Neutrophil (primary cell): Measurements from ENCODE around the gene CPA4.
"Not testable (repeated sequence)": the region's sequence is repeated elsewhere in the genome, so short reads cannot be mapped to it uniquely, and the experiment has no call there.

Source experiments
- H3K27ac ChIP-seq: fragments of 200-600 bp; sonication (generic); 2 replicates; pipeline ENCODE4 v1.5.1; 2016; ENCODE audit warnings: mild to moderate bottlenecking, moderate library complexity
- H3K27me3 ChIP-seq: fragments of 200-600 bp; sonication (generic); 2 replicates; pipeline ENCODE4 v1.6.0; 2016; ENCODE audit warnings: mild to moderate bottlenecking
- H3K36me3 ChIP-seq: fragments of 200-600 bp; sonication (generic); 2 replicates; pipeline ENCODE4 v1.5.1; 2017
- H3K4me1 ChIP-seq, 2 experiments: fragments of 200-600 bp in 1 of 2; sonication (generic) in 1 of 2; 1 replicate in 1 of 2; 2 replicates in 1 of 2; pipeline versions ENCODE4 v1.5.1 to v1.6.1; 2013 to 2016; ENCODE audit warnings: low read depth in 1 of 2, low read length in 1 of 2, mild to moderate bottlenecking in 1 of 2, moderate library complexity in 1 of 2; ENCODE audit not compliant: control insufficient read depth in 1 of 2, insufficient read depth in 1 of 2
- H3K4me3 ChIP-seq, 2 experiments: fragments of 200-600 bp in 1 of 2; sonication (generic) in 1 of 2; 1 replicate in 1 of 2; 2 replicates in 1 of 2; pipeline ENCODE4 v1.5.1; 2013 to 2016; ENCODE audit warnings: low read depth in 1 of 2, low read length in 1 of 2, mild to moderate bottlenecking in 1 of 2, moderate library complexity in 1 of 2
- H3K9me3 ChIP-seq: fragments of 200-600 bp; sonication (generic); 2 replicates; pipeline ENCODE4 v1.5.1; 2016
- CTCF ChIP-seq: fragments of 200-600 bp; sonication (generic); IDR thresholded peaks from 2 replicates; pipeline ENCODE4 v1.5.1; 2016; ENCODE audit warnings: antibody characterized with exemption

Gene CPA4

DNA sequence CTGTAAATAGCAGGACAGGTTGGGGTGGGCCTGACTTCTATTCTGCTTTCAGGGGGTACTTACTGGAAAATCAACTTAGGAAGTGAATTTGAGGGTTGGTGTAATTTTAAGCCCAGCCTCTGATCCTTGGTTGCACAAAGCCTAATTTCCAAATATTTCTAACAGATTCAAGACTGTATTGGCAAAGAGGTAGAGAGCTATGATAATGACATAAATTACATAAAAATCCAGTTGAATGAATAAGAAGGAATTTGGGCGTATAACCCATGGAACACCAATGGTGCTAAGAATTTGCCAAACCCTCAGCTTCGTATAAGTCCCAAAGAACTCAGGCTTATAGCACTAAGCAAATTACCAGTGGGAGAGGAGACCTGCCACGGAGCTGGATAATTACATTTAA lies 11.9 kb downstream of the CPA4 start:
- no peaks in the 10 kb centered on the region for H3K27me3 ChIP-seq
- H3K27ac ChIP-seq, result no peak overlapping the region
- no peak overlapping the region for H3K4me3 ChIP-seq
- H3K4me1 ChIP-seq, result no peaks in the 10 kb centered on the region
- H3K9me3 ChIP-seq, result no peaks in the 10 kb centered on the region
- H3K36me3 ChIP-seq, result no peaks in the 10 kb centered on the region
- no peak for TF ChIP-seq CTCF

DNA sequence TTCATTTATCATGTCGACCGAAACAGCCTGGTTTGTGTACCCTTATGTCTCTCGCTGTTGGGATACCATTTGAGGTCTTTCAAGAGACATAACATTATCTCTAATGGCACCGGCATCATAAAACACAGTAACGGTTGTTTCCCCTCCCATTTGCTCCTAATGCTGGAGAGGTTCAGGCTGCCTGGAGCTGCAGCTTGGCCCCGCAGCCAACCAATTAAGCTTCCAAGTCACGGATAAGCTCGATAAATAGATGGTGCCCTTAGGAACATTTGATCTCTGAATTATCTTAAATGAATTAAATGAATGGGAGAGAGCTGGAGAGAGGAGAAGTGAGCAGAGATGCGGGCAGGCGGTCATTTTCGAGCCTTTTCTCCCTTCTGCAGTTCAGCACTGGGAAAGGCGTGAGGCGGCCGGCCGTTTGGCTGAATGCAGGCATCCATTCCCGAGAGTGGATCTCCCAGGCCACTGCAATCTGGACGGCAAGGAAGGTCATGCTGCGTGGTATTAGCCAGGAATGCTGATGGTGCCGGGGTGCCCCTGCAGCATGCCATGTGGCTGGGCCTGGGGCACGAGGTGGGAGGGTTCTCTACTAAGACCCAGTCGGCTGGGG lies 12.6 kb downstream of the CPA4 start:
- TF ChIP-seq CTCF, result no peak
- H3K36me3 ChIP-seq, result no peaks in the 10 kb centered on the region

GRCh38 chr7:130309986-130310385 lies 17.0 kb downstream of the CPA4 start:
- no peak overlapping the region for H3K27ac ChIP-seq
- no peak overlapping the region for H3K4me3 ChIP-seq
- H3K27me3 ChIP-seq, result no peaks in the 10 kb centered on the region
- no peaks in the 10 kb centered on the region for H3K36me3 ChIP-seq
- H3K4me1 ChIP-seq, result no peaks in the 10 kb centered on the region
- TF ChIP-seq CTCF, result no peak
- H3K9me3 ChIP-seq, result no peaks in the 10 kb centered on the region

More for the DNA sequence above, 12.6 kb downstream of the CPA4 start:
- Histone ChIP-seq H3K27me3 (no peaks in the 10 kb centered on the region), H3K4me1 (no peaks in the 10 kb centered on the region), H3K9me3 (no peaks in the 10 kb centered on the region), H3K4me3 (no peak overlapping the region), H3K27ac (no peak overlapping the region)

DNA sequence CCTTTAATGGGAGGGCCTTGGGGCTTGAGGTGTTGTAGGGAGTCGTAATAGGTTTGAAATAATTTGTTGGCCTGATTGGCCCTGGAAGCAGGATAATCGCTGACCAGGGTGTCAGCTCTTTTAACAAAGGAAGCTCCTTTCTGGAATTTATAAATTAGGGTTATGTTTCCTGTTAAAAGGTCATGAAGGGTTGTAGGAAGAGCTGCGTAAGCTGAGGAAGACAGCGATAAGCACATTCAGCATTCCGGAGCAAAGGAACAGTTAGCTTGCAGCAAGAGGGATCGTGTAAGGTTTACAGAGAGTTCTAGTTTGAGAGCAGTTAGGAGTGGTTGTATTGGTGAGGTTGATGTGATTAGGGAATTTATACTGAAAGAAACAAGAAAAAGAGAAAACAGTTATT lies 21.3 kb downstream of the CPA4 start:
- Histone ChIP-seq H3K4me1 (no peaks in the 10 kb centered on the region), H3K4me3 (no peak overlapping the region), H3K9me3 (no peaks in the 10 kb centered on the region), H3K27me3 (no peaks in the 10 kb centered on the region), H3K36me3 (no peaks in the 10 kb centered on the region), H3K27ac (no peak overlapping the region)
- TF ChIP-seq CTCF, result no peak

GRCh38 chr7:130319541-130319940 lies 26.6 kb downstream of the CPA4 start:
- Histone ChIP-seq H3K4me3 (no peak overlapping the region), H3K4me1 (no peaks in the 10 kb centered on the region), H3K27ac (no peak overlapping the region), H3K9me3 (no peaks in the 10 kb centered on the region), H3K36me3 (no peaks in the 10 kb centered on the region), H3K27me3 (no peaks in the 10 kb centered on the region)
- no peak for TF ChIP-seq CTCF

GRCh38 chr7:130321542-130322229 lies 28.7 kb downstream of the CPA4 start:
- not testable (repeated sequence) for H3K4me1 ChIP-seq, H3K4me3 ChIP-seq, H3K9me3 ChIP-seq, H3K27me3 ChIP-seq, H3K27ac ChIP-seq, H3K36me3 ChIP-seq
